Measurements from ENCODE around the gene FBXO47. TPM values are rescaled to one million over a fixed set of nuclear protein-coding genes. Genes with fewer than 3 reads are reported as not detected.
A peak's percentile ranks its signal among the peaks of the same experiment; 100 is the strongest.

Gene FBXO47
- total RNA-seq, 1 donor from 2014 or later, result not detected

DNA sequence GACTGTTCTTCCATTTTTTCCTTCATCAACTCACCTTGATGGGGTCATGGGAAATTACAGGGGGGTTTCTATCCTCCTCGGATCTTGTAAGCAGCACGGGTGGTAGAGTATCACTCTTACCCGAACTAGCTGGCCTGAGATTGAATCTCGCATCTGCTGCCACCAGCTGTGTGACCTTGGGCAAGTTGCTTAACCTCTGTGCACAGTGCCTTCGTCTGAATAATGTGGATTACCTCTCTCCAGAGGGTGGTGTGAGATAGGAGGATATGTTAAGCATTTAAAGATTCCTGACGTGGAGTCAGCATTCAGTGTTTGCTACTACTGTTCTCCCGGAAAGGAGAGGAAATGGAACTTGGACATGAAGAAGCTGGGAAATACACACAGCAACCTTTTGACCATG, 72.9 kb downstream of the FBXO47 start:
- H3K27ac ChIP-seq, result peak overlapping the region; percentile 50
- H3K9me3 ChIP-seq, result no peaks in the 10 kb centered on the region
- DNase-seq (no peak), ATAC-seq (no peak)
- TF ChIP-seq, protein P1, sequence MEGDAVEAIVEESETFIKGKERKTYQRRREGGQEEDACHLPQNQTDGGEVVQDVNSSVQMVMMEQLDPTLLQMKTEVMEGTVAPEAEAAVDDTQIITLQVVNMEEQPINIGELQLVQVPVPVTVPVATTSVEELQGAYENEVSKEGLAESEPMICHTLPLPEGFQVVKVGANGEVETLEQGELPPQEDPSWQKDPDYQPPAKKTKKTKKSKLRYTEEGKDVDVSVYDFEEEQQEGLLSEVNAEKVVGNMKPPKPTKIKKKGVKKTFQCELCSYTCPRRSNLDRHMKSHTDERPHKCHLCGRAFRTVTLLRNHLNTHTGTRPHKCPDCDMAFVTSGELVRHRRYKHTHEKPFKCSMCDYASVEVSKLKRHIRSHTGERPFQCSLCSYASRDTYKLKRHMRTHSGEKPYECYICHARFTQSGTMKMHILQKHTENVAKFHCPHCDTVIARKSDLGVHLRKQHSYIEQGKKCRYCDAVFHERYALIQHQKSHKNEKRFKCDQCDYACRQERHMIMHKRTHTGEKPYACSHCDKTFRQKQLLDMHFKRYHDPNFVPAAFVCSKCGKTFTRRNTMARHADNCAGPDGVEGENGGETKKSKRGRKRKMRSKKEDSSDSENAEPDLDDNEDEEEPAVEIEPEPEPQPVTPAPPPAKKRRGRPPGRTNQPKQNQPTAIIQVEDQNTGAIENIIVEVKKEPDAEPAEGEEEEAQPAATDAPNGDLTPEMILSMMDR (IDR thresholded peaks at IDR 0.05), result no peak
- peaks cover 92% of the 10 kb centered on the region for H3K36me3 ChIP-seq
- no peaks in the 10 kb centered on the region for H3K27me3 ChIP-seq (ENCODE audit: low read depth)
- H3K4me1 ChIP-seq, result peaks cover 74% of the 10 kb centered on the region
- no peak overlapping the region for H3K4me3 ChIP-seq
- intact Hi-C loops (cut with DNase I), result no loop called here

DNA sequence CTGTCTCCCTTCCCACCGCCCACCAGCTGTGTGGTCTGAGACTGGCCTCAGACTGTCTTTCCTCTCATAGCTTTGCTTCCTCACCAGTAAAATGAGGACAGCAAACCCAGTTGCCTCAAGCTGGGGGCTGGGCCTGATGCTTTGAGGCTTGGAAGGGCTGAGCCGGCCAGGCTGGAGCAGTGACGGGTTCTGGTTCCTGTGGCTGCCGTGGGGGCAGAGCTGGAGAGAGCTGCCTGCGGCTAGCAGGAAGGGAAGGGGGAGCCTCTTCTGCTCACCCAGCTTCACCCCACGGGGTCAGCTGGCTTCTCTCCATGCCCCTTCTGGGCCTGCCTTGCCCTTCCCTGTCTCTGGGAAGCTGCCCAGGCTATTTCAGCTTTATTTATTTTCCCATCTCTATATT, 73.6 kb downstream of the FBXO47 start:
- Histone ChIP-seq H3K9me3 (no peaks in the 10 kb centered on the region), H3K27ac (peak overlapping the region; percentile 50), H3K27me3 (ENCODE audit: low read depth) (no peaks in the 10 kb centered on the region), H3K36me3 (peaks cover 90% of the 10 kb centered on the region), H3K4me1 (peaks cover 69% of the 10 kb centered on the region), H3K4me3 (no peak overlapping the region)
- TF ChIP-seq, protein P1 (IDR thresholded peaks at IDR 0.05), result no peak
- ATAC-seq (peak; percentile 36 to 43), DNase-seq (peak; percentile 62)
- intact Hi-C loops (cut with DNase I), result no loop called here

DNA sequence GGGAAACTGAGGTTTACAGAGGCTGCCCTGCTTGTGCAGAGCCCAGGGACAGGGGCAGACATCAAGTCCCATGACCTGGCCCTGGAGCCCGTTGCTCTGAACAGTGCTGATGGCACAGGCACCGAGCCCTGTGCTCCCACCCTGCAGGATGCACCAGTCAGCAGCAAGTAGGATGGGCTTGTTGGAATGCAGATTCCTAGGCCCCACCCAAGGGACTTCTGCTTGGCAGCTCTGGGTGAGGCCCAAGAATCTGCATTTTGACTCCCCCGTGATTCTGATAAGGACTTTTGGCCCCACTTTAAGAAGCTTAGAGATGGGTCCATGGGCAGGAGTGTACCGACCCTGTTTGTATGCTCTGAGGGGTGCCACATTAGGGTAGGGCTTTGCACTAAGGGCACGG, 74.1 kb downstream of the FBXO47 start:
- H3K36me3 ChIP-seq, result peaks cover 90% of the 10 kb centered on the region
- H3K27me3 ChIP-seq (ENCODE audit: low read depth), result no peaks in the 10 kb centered on the region
- H3K4me3 ChIP-seq, result no peak overlapping the region
- ATAC-seq (no peak), DNase-seq (no peak)
- intact Hi-C loops (cut with DNase I), result no loop called here
- peaks cover 67% of the 10 kb centered on the region for H3K4me1 ChIP-seq
- H3K9me3 ChIP-seq, result no peaks in the 10 kb centered on the region
- TF ChIP-seq, protein P1 (IDR thresholded peaks at IDR 0.05), result no peak
- H3K27ac ChIP-seq, result peak overlapping the region; percentile 50

DNA sequence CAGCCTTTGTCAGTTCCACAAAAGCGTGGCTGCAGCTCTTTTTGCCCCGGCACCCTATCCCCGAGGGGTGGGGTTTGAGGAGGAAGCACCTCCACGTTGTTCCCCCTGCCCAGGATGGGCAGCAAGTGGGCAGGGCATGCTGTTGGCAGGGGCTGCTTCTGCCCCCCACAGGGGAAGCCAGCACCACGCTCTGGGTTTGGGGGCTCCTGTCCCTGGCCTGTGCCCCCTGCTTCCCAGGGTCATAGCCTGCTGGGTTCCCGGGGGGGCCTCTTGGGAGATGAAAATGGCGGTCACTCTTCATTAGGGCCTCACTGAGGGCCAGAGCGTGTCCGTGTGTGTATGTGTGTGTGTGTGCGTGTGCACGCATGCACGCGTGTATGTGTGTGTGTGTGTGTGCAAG, 74.6 kb downstream of the FBXO47 start:
- TF ChIP-seq, protein P1 (IDR thresholded peaks at IDR 0.05), result no peak
- Histone ChIP-seq H3K27ac (peak overlapping the region; percentile 50), H3K4me3 (no peak overlapping the region), H3K27me3 (ENCODE audit: low read depth) (no peaks in the 10 kb centered on the region), H3K9me3 (no peaks in the 10 kb centered on the region), H3K4me1 (peaks cover 66% of the 10 kb centered on the region), H3K36me3 (peaks cover 92% of the 10 kb centered on the region)
- no peak for ATAC-seq
- no peak for DNase-seq
- intact Hi-C loops (cut with DNase I), result no loop called here

DNA sequence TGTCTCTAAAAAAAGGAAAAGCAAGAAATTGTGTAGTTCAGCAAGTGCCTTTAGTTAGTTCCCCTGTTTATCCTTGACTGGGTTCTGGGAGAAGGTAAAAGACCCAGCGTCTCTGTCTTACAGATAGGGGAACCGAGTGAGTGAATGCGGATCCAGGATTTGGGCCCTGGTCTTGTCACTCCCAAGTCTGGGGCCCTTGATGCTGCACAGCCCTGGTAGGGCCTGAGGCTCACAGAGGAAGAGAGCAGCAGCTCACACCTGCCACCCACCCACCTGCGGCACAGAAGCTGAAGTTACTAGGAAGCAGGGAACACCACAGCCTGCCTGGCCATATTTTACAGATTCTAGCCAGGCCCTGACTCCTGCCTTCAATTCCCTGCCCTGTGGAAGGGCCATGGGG, 75.1 kb downstream of the FBXO47 start:
- Histone ChIP-seq H3K9me3 (no peaks in the 10 kb centered on the region), H3K36me3 (peaks cover 92% of the 10 kb centered on the region), H3K27me3 (ENCODE audit: low read depth) (no peaks in the 10 kb centered on the region), H3K27ac (no peak overlapping the region), H3K4me1 (peaks cover 65% of the 10 kb centered on the region), H3K4me3 (no peak overlapping the region)
- DNase-seq (no peak), ATAC-seq (no peak)
- intact Hi-C loops (cut with DNase I), result no loop called here
- TF ChIP-seq, protein P1 (IDR thresholded peaks at IDR 0.05), result no peak

DNA sequence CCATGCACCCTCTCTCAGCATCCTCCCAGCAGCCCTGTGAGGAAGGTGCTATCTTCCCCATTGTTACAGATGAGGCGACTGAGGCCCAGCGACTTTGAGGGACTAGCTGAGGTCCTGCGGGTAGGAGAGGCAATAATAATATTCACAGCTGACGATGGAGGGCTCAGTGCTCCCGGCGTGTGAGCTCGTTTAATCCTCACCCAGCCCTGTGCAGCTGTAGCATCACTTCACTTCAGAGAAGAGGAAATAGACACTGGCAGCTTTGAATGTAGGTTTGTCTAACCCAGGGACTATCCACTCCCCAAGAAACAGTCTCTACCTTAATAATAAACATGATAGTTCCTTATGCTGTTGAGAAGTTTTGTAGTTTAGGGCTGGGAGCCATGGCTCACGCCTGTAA, 75.8 kb downstream of the FBXO47 start:
- Histone ChIP-seq H3K27me3 (ENCODE audit: low read depth) (no peaks in the 10 kb centered on the region), H3K27ac (peak overlapping the region; percentile 6), H3K4me1 (peaks cover 64% of the 10 kb centered on the region), H3K4me3 (no peak overlapping the region), H3K9me3 (no peaks in the 10 kb centered on the region), H3K36me3 (peaks cover 92% of the 10 kb centered on the region)
- ATAC-seq, result no peak
- TF ChIP-seq, protein P1 (IDR thresholded peaks at IDR 0.05), result no peak
- no peak for DNase-seq
- intact Hi-C loops (cut with DNase I), result no loop called here
